Body of pancreas (tissue), 4 donors: ENCODE measurements around the gene PCBP2. TPM values are rescaled to one million over a fixed set of nuclear protein-coding genes. Genes with fewer than 3 reads are reported as not detected.

Experiments used
- ATAC-seq: fragments of 150-250 bp; one replicate; pipeline ENCODE4 v1.9.1; 2016
- DNase-seq, 4 donors: peaks; one replicate each; pipeline ENCODE4 v3.0.0-alpha.2; 2019
- H3K27ac ChIP-seq, 4 donors: fragments of 200-600 bp; sonication (generic); 1 replicate in 3 of 4; 2 replicates in 1 of 4; pipeline versions ENCODE4 v1.5.1 to v1.6.1; 2016 to 2019; ENCODE audit warnings: mild to moderate bottlenecking in 1 of 4, mixed read lengths in 1 of 4, moderate library complexity in 1 of 4
- H3K27me3 ChIP-seq, 2 donors: fragments of 200-600 bp; sonication (generic); one replicate each; pipeline ENCODE4 v1.6.0; 2016; ENCODE audit warnings: mild to moderate bottlenecking in 1 of 2
- H3K36me3 ChIP-seq, 2 donors: fragments of 200-600 bp; sonication (generic); replicated peaks in 1 of 2; 2 replicates each; pipeline ENCODE4 v1.5.1; 2016; ENCODE audit warnings: low read depth in 2 of 2; ENCODE audit not compliant: insufficient read depth in 1 of 2
- H3K4me1 ChIP-seq: fragments of 200-600 bp; sonication (generic); one replicate; pipeline ENCODE4 v1.6.0; 2016
- H3K4me3 ChIP-seq, 2 donors: fragments of 200-600 bp; sonication (generic); 1 replicate in 1 of 2; 2 replicates in 1 of 2; pipeline ENCODE4 v1.5.1; 2016 to 2019
- H3K9me3 ChIP-seq, 3 donors: fragments of 200-600 bp; sonication (generic); 1 replicate in 2 of 3; 2 replicates in 1 of 3; pipeline ENCODE4 v1.5.1; 2016
- CTCF ChIP-seq, 7 experiments: fragments of 450-650 bp in 4 of 7; fragments of 200-600 bp in 3 of 7; sonication (generic) in 3 of 7; IDR thresholded peaks; one replicate each; pipeline ENCODE4 v1.5.1; 2016 to 2019; ENCODE audit warnings: antibody characterized with exemption in 7 of 7
- POLR2A ChIP-seq, 3 donors: fragments of 450-650 bp; IDR thresholded peaks; one replicate each; pipeline ENCODE4 v1.6.1; 2016; ENCODE audit warnings: antibody characterized with exemption in 3 of 3, mild to moderate bottlenecking in 2 of 3
- WGBS, 2 donors: methylation state at CpG; one replicate each; pipeline ENCODE4 v1.1.5; 2017; 5-methylcytosine and 5-hydroxymethylcytosine counted together
- intact Hi-C: fragments of 100-400 bp; cut with DNase I; formaldehyde crosslinking; loops from one replicate; pipeline ENCODE4 v1.15.1; 2023
- total RNA-seq, 2 donors: library from RNA; depleted of rRNA; stranded (reverse); fragments of >200 nt; gene quantifications; one replicate each; pipeline ENCODE4 v1.1.0, GENCODE V29; 2016

PCBP2 gene
- total RNA-seq, 2 donors from 2014 or later, result 226 to 308 TPM

- H3K27ac ChIP-seq, result no peak overlapping the region
These were observed 31.5 kb downstream of the PCBP2 start for GRCh38 chr12:53483225-53483978.

GRCh38 chr12:53483979-53484377 is 32.1 kb downstream of the PCBP2 start:
- TF ChIP-seq POLR2A (IDR thresholded peaks at IDR 0.05) (no peak), CTCF (IDR thresholded peaks at IDR 0.05) (no peak)
- ATAC-seq (peak; percentile 4), DNase-seq (peak in 1 of 4 donors; percentile 5)
- Histone ChIP-seq H3K4me3 (no peak overlapping the region), H3K9me3 (no peaks in the 10 kb centered on the region), H3K27me3 (no peaks in the 10 kb centered on the region), H3K27ac (no peak overlapping the region), H3K36me3 (peaks cover 5 to 31% of the 10 kb centered on the region in 2 donors), H3K4me1 (no peaks in the 10 kb centered on the region)
- intact Hi-C loops, result no loop called here
- 87 to 94% methylated on average over 4 of the region's 4 CpGs for WGBS, 2 donors

More at GRCh38 chr12:53483225-53483978, 31.5 kb downstream of the PCBP2 start:
- 72% methylated on average over 7 to 9 of the region's 9 CpGs for WGBS, 2 donors
- no peaks in the 10 kb centered on the region for H3K9me3 ChIP-seq
- H3K36me3 ChIP-seq, result peaks cover 5 to 35% of the 10 kb centered on the region in 2 donors
- no peaks in the 10 kb centered on the region for H3K4me1 ChIP-seq
- H3K27me3 ChIP-seq, result no peaks in the 10 kb centered on the region
- TF ChIP-seq CTCF (IDR thresholded peaks at IDR 0.05) (no peak), POLR2A (IDR thresholded peaks at IDR 0.05) (no peak)
- intact Hi-C loops, result no loop called here
- H3K4me3 ChIP-seq, result no peak overlapping the region
- peak in 1 of 4 donors; percentile 13 for DNase-seq
- ATAC-seq, result peak; percentile 5

GRCh38 chr12:53484686-53485575 is 33.0 kb downstream of the PCBP2 start:
- no peak for ATAC-seq
- peak in 1 of 4 donors; percentile 10 for DNase-seq
- H3K4me3 ChIP-seq, result no peak overlapping the region
- TF ChIP-seq CTCF (IDR thresholded peaks at IDR 0.05) (no peak), POLR2A (IDR thresholded peaks at IDR 0.05) (no peak)
- no peak overlapping the region for H3K27ac ChIP-seq
- WGBS, 2 donors, result 77 to 81% methylated on average over 10 of the region's 10 CpGs
- peaks cover 5 to 27% of the 10 kb centered on the region in 2 donors for H3K36me3 ChIP-seq
- intact Hi-C loops, result no loop called here
- H3K27me3 ChIP-seq, result no peaks in the 10 kb centered on the region
- H3K9me3 ChIP-seq, result no peaks in the 10 kb centered on the region
- no peaks in the 10 kb centered on the region for H3K4me1 ChIP-seq

GRCh38 chr12:53485955-53486735 is 34.2 kb downstream of the PCBP2 start:
- no peak for TF ChIP-seq CTCF (IDR thresholded peaks at IDR 0.05)
- TF ChIP-seq POLR2A (IDR thresholded peaks at IDR 0.05), result no peak
- WGBS, 2 donors, result 96 to 99% methylated on average over 7 to 10 of the region's 10 CpGs
- intact Hi-C loops, result no loop called here
- DNase-seq (peak in 1 of 4 donors; percentile 11), ATAC-seq (no peak)
- Histone ChIP-seq H3K4me1 (no peaks in the 10 kb centered on the region), H3K4me3 (no peak overlapping the region), H3K36me3 (peaks cover 0 to 20% of the 10 kb centered on the region in 2 donors), H3K27ac (no peak overlapping the region), H3K27me3 (no peaks in the 10 kb centered on the region), H3K9me3 (no peaks in the 10 kb centered on the region)
